Astrocyte (in vitro differentiated cells and primary cell): Measurements from ENCODE around the gene FGF1. TPM values are rescaled to one million over a fixed set of nuclear protein-coding genes. Genes with fewer than 3 reads are reported as not detected.

Experiments used
- DNase-seq: peaks from one replicate; pipeline ENCODE4 v3.0.0-alpha.2; 2010; ENCODE audit warnings: low read depth
- FAIRE-seq: peaks from 2 replicates; lab custom pipeline; 2011; peaks lifted over from hg19 to GRCh38; lab: Jason Lieb, UNC
- H2AFZ ChIP-seq: 2 replicates; pipeline ENCODE4 v1.6.0; 2012; ENCODE audit warnings: low read depth, low read length, inconsistent platforms
- H3K27ac ChIP-seq: 2 replicates; pipeline ENCODE4 v1.5.1; 2011; ENCODE audit warnings: low read depth, low read length, inconsistent platforms
- H3K27me3 ChIP-seq: 2 replicates; pipeline ENCODE4 v1.6.0; 2011; ENCODE audit warnings: low read length, inconsistent platforms; ENCODE audit not compliant: insufficient read depth
- H3K36me3 ChIP-seq: 2 replicates; pipeline ENCODE4 v1.5.1; 2011; ENCODE audit warnings: low read length, inconsistent platforms; ENCODE audit not compliant: insufficient read depth
- H3K4me1 ChIP-seq: 2 replicates; pipeline ENCODE4 v1.5.1; 2011; ENCODE audit warnings: low read length, inconsistent platforms; ENCODE audit not compliant: insufficient read depth
- H3K4me2 ChIP-seq: 2 replicates; pipeline ENCODE4 v1.6.0; 2012; ENCODE audit warnings: low read length, inconsistent platforms
- H3K4me3 ChIP-seq: 2 replicates; pipeline ENCODE4 v1.5.1; 2011; ENCODE audit warnings: low read depth, mild to moderate bottlenecking, low read length, inconsistent platforms; ENCODE audit not compliant: insufficient read depth
- H3K79me2 ChIP-seq: 2 replicates; pipeline ENCODE4 v1.6.0; 2012; ENCODE audit warnings: mild to moderate bottlenecking, low read length, inconsistent platforms; ENCODE audit not compliant: insufficient read depth
- H3K9ac ChIP-seq: 2 replicates; pipeline ENCODE4 v1.6.0; 2012; ENCODE audit warnings: mild to moderate bottlenecking, low read length, inconsistent platforms
- H3K9me3 ChIP-seq: 2 replicates; pipeline ENCODE4 v1.5.1; 2012; ENCODE audit warnings: low read depth, mild to moderate bottlenecking, low read length, inconsistent platforms; ENCODE audit not compliant: insufficient read depth
- H4K20me1 ChIP-seq: 2 replicates; pipeline ENCODE4 v1.6.0; 2012; ENCODE audit warnings: low read length, inconsistent platforms; ENCODE audit not compliant: insufficient read depth
- H3K27ac Mint-ChIP-seq: one replicate; pipeline ENCODE4 v1.8.0; 2021; ENCODE audit warnings: mild to moderate bottlenecking, mixed read lengths; ENCODE audit not compliant: unreplicated experiment
- H3K27me3 Mint-ChIP-seq: one replicate; pipeline ENCODE4 v1.8.0; 2021; ENCODE audit warnings: low read depth, mixed read lengths; ENCODE audit not compliant: unreplicated experiment
- H3K36me3 Mint-ChIP-seq: one replicate; pipeline ENCODE4 v1.8.0; 2021; ENCODE audit warnings: low read depth, mixed read lengths; ENCODE audit not compliant: unreplicated experiment
- H3K4me1 Mint-ChIP-seq: one replicate; pipeline ENCODE4 v1.8.0; 2021; ENCODE audit warnings: low read depth, mixed read lengths; ENCODE audit not compliant: unreplicated experiment
- H3K4me3 Mint-ChIP-seq: one replicate; pipeline ENCODE4 v1.8.0; 2021; ENCODE audit warnings: mild to moderate bottlenecking, moderate library complexity, mixed read lengths; ENCODE audit not compliant: unreplicated experiment
- H3K9me3 Mint-ChIP-seq: one replicate; pipeline ENCODE4 v1.8.0; 2021; ENCODE audit warnings: mild to moderate bottlenecking, mixed read lengths; ENCODE audit not compliant: unreplicated experiment
- CTCF ChIP-seq: IDR thresholded peaks from 2 replicates; pipeline ENCODE4 v1.5.1; 2011; ENCODE audit warnings: low read depth, mild to moderate bottlenecking, inconsistent platforms, low read length, moderate library complexity; ENCODE audit not compliant: insufficient read depth
- EZH2 ChIP-seq: IDR thresholded peaks from 2 replicates; pipeline ENCODE4 v1.6.1; 2012; ENCODE audit warnings: mild to moderate bottlenecking, low read length, inconsistent platforms; ENCODE audit not compliant: insufficient read depth
- total RNA-seq: library from RNA; stranded (reverse); gene quantifications from 2 replicates; pipeline ENCODE4 v1.2.1, GENCODE V29; 2021

Gene FGF1
- total RNA-seq, 1 donor from 2014 or later, result 70.9 TPM

- peaks cover 12% of the 10 kb centered on the region for H3K27me3 Mint-ChIP-seq
These were observed 100.4 kb downstream of the FGF1 start for GRCh38 chr5:142585451-142585850.

DNA sequence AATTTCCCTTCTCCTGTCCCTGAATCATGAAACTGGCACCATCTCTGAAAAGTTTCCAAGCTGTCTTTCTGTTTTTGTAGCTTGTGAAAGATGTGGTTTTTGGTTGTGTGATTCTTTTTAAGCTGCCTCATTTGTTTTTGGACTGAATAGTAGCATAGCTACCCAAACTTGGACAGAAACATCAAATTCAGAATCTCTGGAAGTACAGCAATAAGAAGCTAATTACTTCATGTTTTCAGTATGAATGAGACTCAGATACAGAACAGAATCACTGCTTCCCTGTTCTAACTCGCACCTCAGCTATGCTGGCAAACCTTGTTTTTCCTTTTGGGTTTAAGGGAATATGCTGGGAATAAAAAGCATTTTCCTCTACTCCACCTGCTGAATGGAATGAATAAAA, 101.0 kb downstream of the FGF1 start:
- Histone ChIP-seq H3K27ac (no peak overlapping the region), H3K36me3 (no peaks in the 10 kb centered on the region), H3K9me3 (no peaks in the 10 kb centered on the region), H3K27me3 (no peaks in the 10 kb centered on the region), H4K20me1 (no peaks in the 10 kb centered on the region), H3K4me2 (no peak overlapping the region), H3K4me1 (no peaks in the 10 kb centered on the region), H3K9ac (no peak overlapping the region), H2AFZ (no peak overlapping the region), H3K79me2 (no peaks in the 10 kb centered on the region), H3K4me3 (no peak overlapping the region)
- peak; percentile 44 for DNase-seq
- Mint-ChIP-seq H3K27me3 (peaks cover 12% of the 10 kb centered on the region), H3K27ac (no peak overlapping the region), H3K9me3 (no peaks in the 10 kb centered on the region), H3K4me3 (no peak overlapping the region), H3K36me3 (no peaks in the 10 kb centered on the region), H3K4me1 (peaks cover 7% of the 10 kb centered on the region)
- no peak for FAIRE-seq
- no peak for TF ChIP-seq EZH2

More at GRCh38 chr5:142585451-142585850, 100.4 kb downstream of the FGF1 start:
- no peaks in the 10 kb centered on the region for H3K36me3 Mint-ChIP-seq
- H3K79me2 ChIP-seq, result no peaks in the 10 kb centered on the region
- H3K4me1 Mint-ChIP-seq, result peaks cover 7% of the 10 kb centered on the region
- H3K9me3 ChIP-seq, result no peaks in the 10 kb centered on the region
- H3K9me3 Mint-ChIP-seq, result no peaks in the 10 kb centered on the region
- H3K9ac ChIP-seq, result no peak overlapping the region
- no peak for FAIRE-seq
- no peak for TF ChIP-seq EZH2
- no peak for TF ChIP-seq CTCF
- H2AFZ ChIP-seq, result no peak overlapping the region
- no peak overlapping the region for H3K4me3 Mint-ChIP-seq
- H3K27ac ChIP-seq, result no peak overlapping the region
- no peaks in the 10 kb centered on the region for H3K36me3 ChIP-seq
- H3K27ac Mint-ChIP-seq, result no peak overlapping the region
- no peaks in the 10 kb centered on the region for H3K4me1 ChIP-seq
- no peak overlapping the region for H3K4me2 ChIP-seq
- H4K20me1 ChIP-seq, result no peaks in the 10 kb centered on the region
- H3K4me3 ChIP-seq, result no peak overlapping the region
- no peaks in the 10 kb centered on the region for H3K27me3 ChIP-seq
- no peak for DNase-seq

GRCh38 chr5:142578161-142578830, 107.6 kb downstream of the FGF1 start:
- Histone ChIP-seq H4K20me1 (no peaks in the 10 kb centered on the region), H3K4me1 (no peaks in the 10 kb centered on the region), H3K4me3 (no peak overlapping the region), H3K9me3 (no peaks in the 10 kb centered on the region), H3K9ac (no peak overlapping the region), H3K27me3 (no peaks in the 10 kb centered on the region), H3K36me3 (no peaks in the 10 kb centered on the region), H2AFZ (no peak overlapping the region), H3K4me2 (no peak overlapping the region), H3K27ac (no peak overlapping the region), H3K79me2 (no peaks in the 10 kb centered on the region)
- peaks cover 3% of the 10 kb centered on the region for H3K36me3 Mint-ChIP-seq
- no peak overlapping the region for H3K4me3 Mint-ChIP-seq
- H3K9me3 Mint-ChIP-seq, result peaks cover 3% of the 10 kb centered on the region
- peaks cover 5% of the 10 kb centered on the region for H3K4me1 Mint-ChIP-seq
- FAIRE-seq (no peak), DNase-seq (no peak)
- TF ChIP-seq EZH2 (no peak), CTCF (no peak)
- H3K27me3 Mint-ChIP-seq, result peaks cover 8% of the 10 kb centered on the region
- no peak overlapping the region for H3K27ac Mint-ChIP-seq
